Lower leg skin (tissue), 4 donors: ENCODE measurements around the gene GJC3. TPM values are rescaled to one million over a fixed set of nuclear protein-coding genes. Genes with fewer than 3 reads are reported as not detected.
"Not testable (repeated sequence)": the region's sequence is repeated elsewhere in the genome, so short reads cannot be mapped to it uniquely, and the experiment has no call there.

Experiments
- DNase-seq, 2 donors: peaks; one replicate each; pipeline ENCODE4 v3.0.0-alpha.2; 2019; ENCODE audit warnings: low spot score in 2 of 2
- H3K4me3 ChIP-seq: fragments of 200-600 bp; sonication (generic); 2 replicates; pipeline ENCODE4 v1.5.1; 2017; ENCODE audit warnings: mild to moderate bottlenecking, low read depth; ENCODE audit not compliant: poor library complexity, severe bottlenecking
- CTCF ChIP-seq, 3 donors: fragments of 450-650 bp; IDR thresholded peaks; one replicate each; pipeline ENCODE4 v1.5.1; 2016; ENCODE audit warnings: antibody characterized with exemption in 3 of 3, mild to moderate bottlenecking in 3 of 3, moderate library complexity in 2 of 3
- POLR2A ChIP-seq, 2 donors: fragments of 450-650 bp; IDR thresholded peaks; one replicate each; pipeline ENCODE4 v1.6.1; 2016 to 2017; ENCODE audit warnings: antibody characterized with exemption in 2 of 2, mild to moderate bottlenecking in 1 of 2, moderate library complexity in 1 of 2
- WGBS, 2 donors: methylation state at CpG; one replicate each; pipeline ENCODE4 v1.1.5; 2018; 5-methylcytosine and 5-hydroxymethylcytosine counted together
- intact Hi-C: fragments of 100-400 bp; cut with DNase I; formaldehyde crosslinking; loops from one replicate; pipeline ENCODE4 v1.15.0; 2023; ENCODE audit warnings: low total_unique reads
- total RNA-seq, 4 donors: library from RNA; depleted of rRNA; stranded (reverse); fragments of >200 nt; gene quantifications; one replicate each; pipeline ENCODE4 v1.1.0, GENCODE V29; 2016

GJC3 gene
- total RNA-seq, 4 donors from 2014 or later = 0.25 to 3.4 (median 1.5) TPM

DNA sequence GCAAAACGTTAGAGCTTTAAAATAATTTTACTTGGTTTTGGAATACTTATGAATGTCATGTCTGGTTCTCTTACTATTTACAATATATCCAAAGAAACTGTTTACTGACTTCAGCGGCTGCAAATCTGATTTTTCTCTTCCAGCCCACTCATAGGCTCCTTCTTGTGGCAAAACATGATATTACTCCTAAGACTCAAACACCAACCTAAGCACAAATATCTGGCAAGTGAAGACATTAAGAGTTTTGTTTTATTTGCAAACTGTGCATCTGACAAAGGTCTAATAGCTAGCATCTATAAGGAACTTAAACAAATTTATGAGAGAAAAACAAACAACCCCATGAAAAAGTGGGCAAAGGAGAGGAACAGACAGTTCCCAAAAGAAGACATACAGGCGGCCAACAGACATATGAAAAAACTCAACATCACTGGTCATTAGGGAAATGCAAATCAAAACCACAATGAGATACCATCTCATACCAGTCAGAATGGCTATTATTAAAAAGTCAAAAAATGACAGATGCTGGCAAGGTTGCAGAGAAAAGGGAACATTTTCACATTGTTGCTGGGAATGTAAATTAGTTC, 20.3 kb upstream of the GJC3 start:
- DNase-seq = no peak
- H3K4me3 ChIP-seq = no peak overlapping the region
- TF ChIP-seq POLR2A (IDR thresholded peaks at IDR 0.05) (no peak), CTCF (IDR thresholded peaks at IDR 0.05) (no peak)
- WGBS, 2 donors = 48 to 58% methylated on average over 3 of the region's 3 CpGs
- intact Hi-C loops = no loop called here

DNA sequence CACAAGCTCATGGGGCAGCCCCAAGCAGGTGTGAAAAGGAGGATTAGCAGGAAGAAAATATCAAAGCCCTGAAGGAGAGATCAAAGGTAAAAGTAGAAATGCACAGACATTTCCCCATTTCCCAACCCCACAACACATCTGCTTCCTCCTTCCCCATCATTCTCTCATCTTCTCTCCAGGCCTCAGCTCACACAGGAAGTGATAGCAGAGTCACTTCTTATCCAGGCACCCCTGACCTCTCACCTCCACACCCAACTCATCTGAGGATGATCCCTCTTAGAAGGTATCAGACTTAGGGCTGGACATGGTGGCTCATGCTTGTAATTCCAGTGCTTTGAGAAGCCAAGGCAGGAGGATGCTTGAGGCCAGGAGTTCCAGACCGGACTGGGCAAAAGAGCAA, 18.2 kb upstream of the GJC3 start:
- no peak overlapping the region for H3K4me3 ChIP-seq
- intact Hi-C loops = no loop called here
- 47 to 80% methylated on average over 1 of the region's 1 CpG for WGBS, 2 donors
- no peak for DNase-seq
- TF ChIP-seq CTCF (IDR thresholded peaks at IDR 0.05) = no peak
- no peak for TF ChIP-seq POLR2A (IDR thresholded peaks at IDR 0.05)

- TF ChIP-seq POLR2A (IDR thresholded peaks at IDR 0.05) = no peak
- TF ChIP-seq CTCF (IDR thresholded peaks at IDR 0.05) = no peak
- no peak for DNase-seq
- 59 to 66% methylated on average over 4 of the region's 4 CpGs for WGBS, 2 donors
These were observed 15.2 kb upstream of the GJC3 start for GRCh38 chr7:99944497-99945070.

GRCh38 chr7:99943641-99944496, 14.4 kb upstream of the GJC3 start:
- no peak for DNase-seq
- H3K4me3 ChIP-seq = no peak overlapping the region
- no peak for TF ChIP-seq POLR2A (IDR thresholded peaks at IDR 0.05)
- no peak for TF ChIP-seq CTCF (IDR thresholded peaks at IDR 0.05)
- intact Hi-C loops = no loop called here
- 27 to 30% methylated on average over 14 of the region's 14 CpGs for WGBS, 2 donors

More at GRCh38 chr7:99944497-99945070, 15.2 kb upstream of the GJC3 start:
- intact Hi-C loops = no loop called here
- no peak overlapping the region for H3K4me3 ChIP-seq

- TF ChIP-seq CTCF (IDR thresholded peaks at IDR 0.05) = no peak
- TF ChIP-seq POLR2A (IDR thresholded peaks at IDR 0.05) = no peak
- no peak overlapping the region for H3K4me3 ChIP-seq
- intact Hi-C loops = no loop called here
- 92 to 96% methylated on average over 2 of the region's 2 CpGs for WGBS, 2 donors
- no peak for DNase-seq
These were observed 8.9 kb upstream of the GJC3 start for GRCh38 chr7:99938296-99938695.

DNA sequence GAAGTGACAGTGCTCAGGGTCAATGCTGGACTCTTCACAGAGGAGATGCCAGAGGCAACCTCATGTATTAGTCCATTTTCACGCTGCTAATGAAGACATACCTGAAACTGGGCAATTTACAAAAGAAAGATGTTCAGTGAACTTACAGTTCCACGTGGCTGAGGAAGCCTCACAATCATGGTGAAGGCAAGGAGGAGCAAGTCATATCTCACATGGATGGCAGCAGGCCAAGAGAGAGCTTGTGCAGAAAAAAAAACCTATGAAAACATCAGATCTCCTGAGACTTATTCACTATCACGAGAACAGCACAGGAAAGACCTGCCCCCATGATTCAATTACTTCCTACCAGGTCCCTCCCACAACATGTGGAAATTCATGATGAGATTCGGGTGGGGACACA, 5.6 kb upstream of the GJC3 start:
- intact Hi-C loops, H3K4me3 ChIP-seq, DNase-seq: not testable (repeated sequence)
- WGBS, 2 donors = 41% methylated on average over 4 of the region's 4 CpGs
